ENCODE measurements around the gene ANTXRL.

- TF ChIP-seq REST (IDR thresholded peaks at IDR 0.05; ENCODE audit: low read depth) (no peak), FOXM1 (IDR thresholded peaks at IDR 0.05; ENCODE audit: borderline replicate concordance, low read depth) (no peak), EGR1 (IDR thresholded peaks at IDR 0.05) (no peak)
These were observed 13.0 kb upstream of the ANTXRL start for GRCh38 chr10:46273506-46274477.

Data from Ishikawa (cell line).